ENCODE results near the gene PROCA1.

DNA sequence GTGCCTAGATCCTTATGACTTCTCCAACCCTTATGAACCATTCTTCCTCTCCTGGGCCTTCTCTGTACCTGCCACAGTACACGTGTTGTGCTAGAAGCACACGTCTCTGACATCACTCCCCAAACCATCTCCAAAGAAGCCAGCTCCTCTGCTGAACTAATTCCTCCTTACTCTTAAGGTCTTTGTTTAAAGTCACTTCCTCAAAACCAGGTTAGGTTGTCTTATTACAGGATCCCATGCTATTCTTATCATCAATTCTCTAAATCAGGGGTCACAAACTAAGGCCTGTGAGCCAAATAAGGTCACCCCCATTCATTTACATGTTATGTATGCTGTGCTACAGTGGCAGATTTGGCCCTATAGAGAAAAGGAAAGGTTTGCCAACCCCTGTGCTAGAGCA, 45.7 kb downstream of the PROCA1 start:
- TF ChIP-seq, protein P1, sequence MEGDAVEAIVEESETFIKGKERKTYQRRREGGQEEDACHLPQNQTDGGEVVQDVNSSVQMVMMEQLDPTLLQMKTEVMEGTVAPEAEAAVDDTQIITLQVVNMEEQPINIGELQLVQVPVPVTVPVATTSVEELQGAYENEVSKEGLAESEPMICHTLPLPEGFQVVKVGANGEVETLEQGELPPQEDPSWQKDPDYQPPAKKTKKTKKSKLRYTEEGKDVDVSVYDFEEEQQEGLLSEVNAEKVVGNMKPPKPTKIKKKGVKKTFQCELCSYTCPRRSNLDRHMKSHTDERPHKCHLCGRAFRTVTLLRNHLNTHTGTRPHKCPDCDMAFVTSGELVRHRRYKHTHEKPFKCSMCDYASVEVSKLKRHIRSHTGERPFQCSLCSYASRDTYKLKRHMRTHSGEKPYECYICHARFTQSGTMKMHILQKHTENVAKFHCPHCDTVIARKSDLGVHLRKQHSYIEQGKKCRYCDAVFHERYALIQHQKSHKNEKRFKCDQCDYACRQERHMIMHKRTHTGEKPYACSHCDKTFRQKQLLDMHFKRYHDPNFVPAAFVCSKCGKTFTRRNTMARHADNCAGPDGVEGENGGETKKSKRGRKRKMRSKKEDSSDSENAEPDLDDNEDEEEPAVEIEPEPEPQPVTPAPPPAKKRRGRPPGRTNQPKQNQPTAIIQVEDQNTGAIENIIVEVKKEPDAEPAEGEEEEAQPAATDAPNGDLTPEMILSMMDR (conservative IDR thresholded peaks at IDR 0.05) = no peak
- no peak for TF ChIP-seq ZFX (IDR thresholded peaks at IDR 0.05)
